ENCODE data around the gene ETV5. TPM values are rescaled to one million over a fixed set of nuclear protein-coding genes. Genes with fewer than 3 reads are reported as not detected.

The ETV5 gene
- total RNA-seq, 4 donors from 2014 or later, result 1.9 to 12.2 (median 4.0) TPM; not detected in 1

GRCh38 chr3:186100398-186100797 lies 8.5 kb downstream of the ETV5 start:
- WGBS, 2 donors (ENCODE audit: low coverage in 1 of 2), result 78 to 85% methylated on average over 3 of the region's 3 CpGs
- Histone ChIP-seq H3K27ac (no peak overlapping the region), H3K27me3 (peaks cover 2% of the 10 kb centered on the region), H3K4me1 (peaks cover 4 to 49% (median 20%) of the 10 kb centered on the region in 4 donors), H3K4me3 (no peak overlapping the region), H3K36me3 (no peaks in the 10 kb centered on the region), H3K9me3 (no peaks in the 10 kb centered on the region)
- TF ChIP-seq POLR2AphosphoS5 (IDR thresholded peaks at IDR 0.05) (no peak), EP300 (IDR thresholded peaks at IDR 0.05; ENCODE audit: low read depth) (no peak), CTCF (IDR thresholded peaks at IDR 0.05) (no peak), POLR2A (IDR thresholded peaks at IDR 0.05) (no peak)
- DNase-seq, result no peak
- intact Hi-C loops (cut with DNase I; ENCODE audit: low total_unique reads) (no loop called here), in situ Hi-C loops (cut with MboI; ENCODE audit: low pct_ligation_motif_present in 1 of 4, low pct_unique_long_range_greater_than_20kb in 1 of 4, low sequenced_read_pairs in 3 of 4) (loop anchor here in 1 of 4 donors (25.0 kb wide), 1 partner anchor 687 kb away; the partner anchor contains the start of gene EIF4A2)

- peak; percentile 12 for DNase-seq
- Histone ChIP-seq H3K9me3 (no peaks in the 10 kb centered on the region), H3K4me1 (peaks cover 4 to 46% (median 20%) of the 10 kb centered on the region in 4 donors), H3K36me3 (no peaks in the 10 kb centered on the region), H3K27me3 (no peaks in the 10 kb centered on the region), H3K27ac (no peak overlapping the region), H3K4me3 (no peak overlapping the region)
- intact Hi-C loops (cut with DNase I; ENCODE audit: low total_unique reads) (no loop called here), in situ Hi-C loops (cut with MboI; ENCODE audit: low pct_ligation_motif_present in 1 of 4, low pct_unique_long_range_greater_than_20kb in 1 of 4, low sequenced_read_pairs in 3 of 4) (no loop called here)
- 61% methylated on average over 5 of the region's 5 CpGs; no CpG with 5 or more reads in 1 of the 2 donors for WGBS, 2 donors (ENCODE audit: low coverage in 1 of 2)
- TF ChIP-seq CTCF (IDR thresholded peaks at IDR 0.05) (no peak), POLR2AphosphoS5 (IDR thresholded peaks at IDR 0.05) (no peak), EP300 (IDR thresholded peaks at IDR 0.05; ENCODE audit: low read depth) (no peak), POLR2A (IDR thresholded peaks at IDR 0.05) (no peak)
These were observed 9.7 kb downstream of the ETV5 start for GRCh38 chr3:186099178-186099577.

- in situ Hi-C loops (cut with MboI; ENCODE audit: low pct_ligation_motif_present in 1 of 4, low pct_unique_long_range_greater_than_20kb in 1 of 4, low sequenced_read_pairs in 3 of 4), result no loop called here
- intact Hi-C loops (cut with DNase I; ENCODE audit: low total_unique reads), result no loop called here
- H3K4me3 ChIP-seq, result no peak overlapping the region
- H3K9me3 ChIP-seq, result no peaks in the 10 kb centered on the region
- no peak overlapping the region for H3K27ac ChIP-seq
- H3K36me3 ChIP-seq, result no peaks in the 10 kb centered on the region
- TF ChIP-seq EP300 (IDR thresholded peaks at IDR 0.05; ENCODE audit: low read depth) (no peak), POLR2A (IDR thresholded peaks at IDR 0.05) (no peak), POLR2AphosphoS5 (IDR thresholded peaks at IDR 0.05) (no peak), CTCF (IDR thresholded peaks at IDR 0.05) (no peak)
- DNase-seq, result no peak
- no peaks in the 10 kb centered on the region for H3K27me3 ChIP-seq
- WGBS, 2 donors (ENCODE audit: low coverage in 1 of 2), result 55 to 76% methylated on average over 2 to 3 of the region's 3 CpGs
- H3K4me1 ChIP-seq, result peaks cover 4 to 41% (median 19%) of the 10 kb centered on the region in 4 donors
These were observed 10.1 kb downstream of the ETV5 start for GRCh38 chr3:186098740-186099139.

GRCh38 chr3:186097663-186098451 lies 11.0 kb downstream of the ETV5 start:
- Histone ChIP-seq H3K4me1 (peaks cover 4 to 35% (median 18%) of the 10 kb centered on the region in 4 donors), H3K4me3 (peak overlapping the region in 2 of 4 donors; percentile 11 to 34), H3K36me3 (no peaks in the 10 kb centered on the region), H3K9me3 (no peaks in the 10 kb centered on the region), H3K27ac (peak overlapping the region in 2 of 4 donors; percentile 16 to 31), H3K27me3 (no peaks in the 10 kb centered on the region)
- 0 to 17% methylated on average over 2 to 16 of the region's 16 CpGs for WGBS, 2 donors (ENCODE audit: low coverage in 1 of 2)
- DNase-seq, result peak; percentile 67
- in situ Hi-C loops (cut with MboI; ENCODE audit: low pct_ligation_motif_present in 1 of 4, low pct_unique_long_range_greater_than_20kb in 1 of 4, low sequenced_read_pairs in 3 of 4) (no loop called here), intact Hi-C loops (cut with DNase I; ENCODE audit: low total_unique reads) (no loop called here)
- TF ChIP-seq EP300 (IDR thresholded peaks at IDR 0.05; ENCODE audit: low read depth) (no peak), CTCF (IDR thresholded peaks at IDR 0.05) (no peak), POLR2AphosphoS5 (IDR thresholded peaks at IDR 0.05) (no peak)

Data from transverse colon (tissue), 4 donors.